HG03442 (cell line): ENCODE measurements around the gene NPB.
A peak's percentile ranks its signal among the peaks of the same experiment; 100 is the strongest.

ENCODE experiments used
- ATAC-seq: cut with Tn5 transposase; IDR thresholded peaks from one replicate; pipeline ENCODE4 v1.9.1; 2021; ENCODE audit warnings: mild to moderate bottlenecking, moderate library complexity; ENCODE audit not compliant: unreplicated experiment

The NPB gene

DNA sequence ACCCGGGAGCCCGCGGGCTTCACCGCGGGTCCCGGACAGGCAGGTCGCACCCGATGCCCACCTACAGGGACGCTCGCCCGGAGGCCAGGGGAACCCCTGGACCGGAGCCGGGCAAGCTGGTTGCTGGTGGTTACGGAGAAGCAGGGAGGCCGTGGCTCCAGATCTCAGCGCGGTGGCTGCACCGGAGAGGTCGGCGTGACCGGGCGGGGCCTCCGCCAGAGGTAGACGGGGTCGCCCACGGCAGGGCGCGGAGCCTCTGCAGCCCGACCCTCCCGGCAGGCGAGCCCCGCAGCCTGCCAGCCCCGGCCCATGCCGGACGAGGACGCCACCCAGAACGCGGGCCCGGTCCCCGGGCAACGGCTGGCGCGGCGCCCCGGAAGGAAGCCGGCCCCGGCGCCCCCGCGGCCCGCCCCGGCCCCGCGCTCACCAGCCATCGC, 8.8 kb downstream of the NPB start:
- peak; percentile 30 for ATAC-seq

- peak; percentile 69 for ATAC-seq
Observed at GRCh38 chr17:81911277-81911961, 9.4 kb downstream of the NPB start, which contains the start of gene PCYT2. PCYT2 (minus strand) TSS chr17:81911399; CDS start chr17:81911355, 44 bp downstream.

- no peak for ATAC-seq
Observed at GRCh38 chr17:81911969-81912368, 9.9 kb downstream of the NPB start.

- no peak for ATAC-seq
Observed at GRCh38 chr17:81912441-81913309, 10.6 kb downstream of the NPB start.

DNA sequence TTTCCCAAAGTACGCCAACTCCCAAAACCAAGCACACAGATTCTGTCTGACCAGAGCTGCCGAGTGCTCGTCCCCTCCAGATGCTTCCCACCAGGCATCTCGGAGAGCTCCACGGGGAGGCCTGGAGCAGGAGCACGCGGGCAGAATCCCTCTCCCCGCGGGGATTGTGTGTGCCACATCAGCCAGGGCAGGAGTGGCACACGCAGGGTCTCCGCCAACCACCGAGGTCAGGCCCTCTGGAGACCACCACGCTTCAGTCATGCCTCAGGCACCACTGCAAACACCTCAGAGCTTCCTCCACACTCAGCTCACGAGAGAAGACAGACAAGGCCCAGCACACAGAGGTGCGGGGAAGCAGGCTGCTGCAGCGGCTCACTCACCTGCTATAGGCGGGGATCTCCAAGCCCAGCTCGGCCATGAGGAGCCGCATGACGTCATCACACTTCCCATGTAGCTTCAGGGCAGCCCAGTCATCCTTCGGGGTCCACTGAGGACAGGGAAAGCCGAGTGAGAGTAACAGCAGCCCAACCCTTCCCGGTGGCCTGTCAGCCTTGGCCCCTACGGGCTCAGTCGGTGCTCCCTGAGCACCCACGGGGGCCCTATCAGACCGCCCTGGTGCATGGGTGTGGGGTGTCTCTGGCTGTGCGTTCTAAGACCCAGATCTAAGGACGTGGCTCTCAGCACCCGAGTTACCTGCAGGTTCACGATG, 11.5 kb downstream of the NPB start:
- ATAC-seq, result no peak

DNA sequence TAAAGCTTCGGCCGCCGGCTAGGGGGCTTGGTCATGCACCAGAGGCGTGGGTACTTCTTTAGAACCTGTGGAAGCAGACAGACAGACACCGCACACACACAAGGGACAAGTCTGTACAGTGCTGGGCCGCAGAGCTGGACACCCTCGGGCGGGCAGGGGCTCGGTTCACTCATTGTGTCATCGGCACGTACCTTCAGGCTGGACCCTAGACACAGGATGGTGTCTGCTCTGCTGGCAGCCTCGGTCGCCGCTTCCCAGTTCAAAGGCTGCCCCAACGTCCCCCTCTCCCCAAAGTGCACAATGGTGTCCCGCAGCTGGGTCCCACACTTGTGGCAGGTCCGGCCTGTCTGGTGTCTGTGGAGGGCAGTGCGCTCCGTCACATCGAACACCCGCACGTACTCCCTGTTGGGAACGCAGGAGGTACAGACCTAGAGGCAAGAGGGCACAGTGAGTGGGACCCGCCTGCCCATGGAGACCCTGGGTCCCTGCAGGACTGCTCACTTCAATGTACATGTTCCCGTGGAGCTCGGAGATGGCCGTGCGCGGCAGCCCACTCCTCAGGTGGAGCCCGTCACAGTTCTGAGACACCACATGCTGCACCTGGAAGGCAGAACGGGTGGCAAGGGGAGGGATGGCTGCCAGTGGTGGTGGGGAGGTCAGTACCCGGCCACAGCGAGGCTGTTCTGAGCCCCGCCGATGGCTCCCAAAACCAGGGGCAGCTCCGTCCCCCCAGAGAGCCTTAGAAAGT, 12.2 kb downstream of the NPB start:
- ATAC-seq, result no peak

DNA sequence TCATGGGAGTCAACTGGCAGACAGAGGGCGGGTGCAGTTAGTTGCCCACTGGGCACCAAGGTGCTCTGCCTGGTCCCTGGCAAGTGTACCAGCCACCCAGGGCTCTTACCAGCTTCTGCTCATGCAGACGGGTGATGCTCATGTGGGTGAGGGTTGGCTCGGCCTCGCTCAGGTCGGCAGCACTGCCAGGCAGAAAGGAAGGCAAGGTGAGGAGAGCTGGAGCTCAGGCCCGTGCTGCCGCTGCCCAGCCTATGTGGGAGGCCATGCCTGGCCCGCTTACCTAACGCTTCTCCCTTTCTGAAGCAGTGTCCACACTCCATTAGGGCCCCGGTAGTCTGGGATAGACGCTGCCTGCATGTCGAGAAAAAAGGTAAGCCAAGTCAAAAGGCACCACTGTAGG, 13.3 kb downstream of the NPB start:
- ATAC-seq, result no peak

GRCh38 chr17:81916234-81917001, 14.4 kb downstream of the NPB start:
- no peak for ATAC-seq

GRCh38 chr17:81917565-81918332, 15.7 kb downstream of the NPB start, which contains the start of gene SIRT7:
SIRT7 (minus strand) TSS chr17:81918176; CDS start chr17:81918131, 45 bp downstream.
- peak; percentile 62 for ATAC-seq

DNA sequence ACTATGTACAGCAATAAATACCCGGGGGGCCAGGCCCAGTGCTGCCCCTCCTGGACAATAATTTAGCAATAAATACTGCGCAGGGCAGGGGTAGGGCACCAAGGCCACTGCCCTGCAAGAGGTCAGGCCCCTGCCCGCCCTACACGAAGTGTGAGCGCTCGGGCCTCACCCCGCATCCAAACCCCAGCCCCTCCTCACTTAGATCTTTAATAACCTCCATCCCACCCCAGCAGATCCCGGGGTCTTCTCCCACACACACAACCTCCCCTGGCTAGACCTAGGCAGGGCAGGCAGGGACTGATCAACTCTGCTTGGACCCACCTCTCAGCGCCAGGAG, 16.3 kb downstream of the NPB start:
- peak; percentile 7 for ATAC-seq

DNA sequence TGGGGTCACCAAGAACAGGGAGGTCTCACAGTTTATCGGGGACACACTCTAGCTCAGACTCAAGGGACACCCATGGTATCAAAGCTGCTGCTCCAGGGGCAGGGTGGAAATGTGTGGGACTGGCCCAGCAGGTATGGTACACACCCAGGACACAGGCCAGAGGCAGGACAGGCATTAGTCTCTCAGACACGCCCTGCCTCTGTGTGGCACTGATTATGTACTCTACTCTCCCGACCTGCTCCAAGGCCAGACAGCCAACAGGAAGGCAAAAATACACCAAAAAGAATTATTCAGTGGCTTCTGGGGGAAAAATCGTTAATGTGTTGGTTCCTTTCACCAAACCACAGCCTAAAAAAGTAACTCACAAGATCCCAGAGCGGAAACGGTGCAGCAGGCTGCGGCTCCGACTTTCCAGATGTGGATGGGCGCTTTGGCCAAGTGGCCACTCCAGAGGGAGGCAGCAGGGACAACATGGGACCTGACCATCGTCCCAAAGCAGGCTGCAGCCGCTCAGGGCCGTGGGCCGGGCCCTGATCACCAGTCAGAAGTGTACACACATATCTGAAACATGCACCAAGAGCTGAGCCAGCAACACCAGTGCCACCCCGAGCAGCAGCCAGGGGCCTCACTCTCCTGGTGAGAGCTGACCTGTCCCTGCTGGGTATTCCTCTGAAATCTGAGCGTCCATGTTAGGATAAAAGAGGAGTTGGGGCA, 17.0 kb downstream of the NPB start:
- ATAC-seq, result no peak

- ATAC-seq, result no peak
Observed at GRCh38 chr17:81920612-81921536, 18.8 kb downstream of the NPB start.

DNA sequence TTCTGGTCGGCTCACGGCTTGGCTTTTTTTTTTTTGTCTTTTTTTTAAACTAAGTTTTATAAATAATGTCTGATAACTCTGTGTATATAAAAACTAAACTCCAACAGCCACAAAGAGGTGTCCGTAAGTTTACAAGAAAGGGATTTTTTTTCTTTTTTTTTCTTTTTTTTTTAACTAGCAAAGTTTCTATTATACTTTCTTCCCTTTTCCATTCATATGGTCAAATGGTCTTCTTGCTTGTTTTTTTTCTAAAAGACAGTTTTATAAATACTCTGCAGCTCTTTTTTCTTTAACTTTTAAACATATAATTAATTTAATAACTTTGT, 19.5 kb downstream of the NPB start:
- ATAC-seq, result no peak

DNA sequence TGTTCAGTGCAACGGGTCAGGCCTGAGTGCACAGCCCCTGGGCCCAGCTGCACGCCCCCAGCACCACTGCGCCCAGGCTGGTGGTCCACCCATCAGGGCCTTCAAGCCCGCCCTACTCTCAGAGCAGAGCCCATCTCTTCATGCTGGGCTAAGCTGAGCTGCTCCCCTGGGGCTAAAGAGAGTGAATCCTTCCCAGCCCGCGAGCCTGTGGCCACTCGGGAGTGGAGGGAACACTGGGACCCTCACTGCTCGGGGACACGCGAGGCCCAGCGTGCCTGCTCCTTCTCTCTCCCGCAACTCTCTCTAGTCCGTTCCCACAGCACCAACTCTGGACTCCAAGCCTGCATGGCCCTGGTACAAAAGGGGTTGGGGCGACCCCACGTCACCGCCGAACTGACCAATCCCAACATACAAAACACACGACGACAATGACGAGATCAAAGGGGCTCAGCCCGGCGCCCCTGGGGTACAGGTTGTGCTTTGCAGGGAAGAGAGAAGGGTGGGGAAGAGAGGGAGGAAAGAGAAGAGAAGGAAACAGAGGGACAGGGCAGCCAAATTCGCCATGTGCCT, 20.0 kb downstream of the NPB start:
- ATAC-seq, result no peak

GRCh38 chr17:81922566-81923301, 20.7 kb downstream of the NPB start:
- ATAC-seq, result no peak
